Measurements from ENCODE around the gene SIGLEC6.

The SIGLEC6 gene

GRCh38 chr19:51473009-51473707, 58.3 kb downstream of the SIGLEC6 start:
- DNase-seq, result peak; percentile 85 to 89

- no peak for DNase-seq
Measured at GRCh38 chr19:51472607-51473006, 58.9 kb downstream of the SIGLEC6 start.

GRCh38 chr19:51471527-51471926, 59.9 kb downstream of the SIGLEC6 start:
- no peak for DNase-seq

GRCh38 chr19:51470966-51471365, 60.5 kb downstream of the SIGLEC6 start:
- DNase-seq, result peak; percentile 49 to 57

- no peak for DNase-seq
Measured at GRCh38 chr19:51469629-51470028, 61.8 kb downstream of the SIGLEC6 start.

GRCh38 chr19:51469162-51469561, 62.3 kb downstream of the SIGLEC6 start:
- no peak for DNase-seq

GRCh38 chr19:51468545-51468920, 62.9 kb downstream of the SIGLEC6 start:
- no peak for DNase-seq

GRCh38 chr19:51467864-51468544, 63.5 kb downstream of the SIGLEC6 start:
- DNase-seq, result peak in 1 of 2 donors; percentile 32

Measured in inflammatory macrophage (primary cell).